Smooth muscle cell of the coronary artery (primary cell): ENCODE measurements around the gene KLK8. TPM values are rescaled to one million over a fixed set of nuclear protein-coding genes. Genes with fewer than 3 reads are reported as not detected.

Experiments used
- total RNA-seq: library from RNA; depleted of rRNA; stranded (reverse); fragments of >200 nt; gene quantifications from 2 replicates; pipeline ENCODE4 v1.2.3, GENCODE V29; 2014; ENCODE audit warnings: low replicate concordance

Gene KLK8, protein sequence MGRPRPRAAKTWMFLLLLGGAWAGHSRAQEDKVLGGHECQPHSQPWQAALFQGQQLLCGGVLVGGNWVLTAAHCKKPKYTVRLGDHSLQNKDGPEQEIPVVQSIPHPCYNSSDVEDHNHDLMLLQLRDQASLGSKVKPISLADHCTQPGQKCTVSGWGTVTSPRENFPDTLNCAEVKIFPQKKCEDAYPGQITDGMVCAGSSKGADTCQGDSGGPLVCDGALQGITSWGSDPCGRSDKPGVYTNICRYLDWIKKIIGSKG
- not detected in 2 replicates for total RNA-seq

DNA sequence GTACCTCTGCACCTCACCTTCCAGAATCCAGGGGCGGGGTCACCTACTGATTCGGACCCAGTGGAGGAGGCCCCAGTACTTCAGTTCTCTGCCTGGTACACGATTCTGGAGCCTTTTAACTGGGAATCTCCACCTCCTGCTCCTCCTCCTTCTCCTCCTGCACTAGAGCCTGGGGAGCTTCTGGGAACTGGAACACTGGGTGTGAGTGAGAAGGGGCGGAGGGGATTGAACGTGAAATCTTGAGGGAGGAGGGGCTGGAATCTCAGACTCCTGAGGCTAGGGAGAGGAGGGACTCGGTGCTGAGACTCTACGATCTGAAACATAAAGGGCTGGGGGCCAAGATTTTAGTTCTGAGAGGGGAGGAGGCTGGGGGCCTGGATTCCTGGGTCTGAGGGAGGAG, at the start of gene KLK8:
TSS of gene KLK8 (minus strand) at position 90 of the 400 bp plus-strand sequence. CDS start 437 bp downstream, outside the sequence.

DNA sequence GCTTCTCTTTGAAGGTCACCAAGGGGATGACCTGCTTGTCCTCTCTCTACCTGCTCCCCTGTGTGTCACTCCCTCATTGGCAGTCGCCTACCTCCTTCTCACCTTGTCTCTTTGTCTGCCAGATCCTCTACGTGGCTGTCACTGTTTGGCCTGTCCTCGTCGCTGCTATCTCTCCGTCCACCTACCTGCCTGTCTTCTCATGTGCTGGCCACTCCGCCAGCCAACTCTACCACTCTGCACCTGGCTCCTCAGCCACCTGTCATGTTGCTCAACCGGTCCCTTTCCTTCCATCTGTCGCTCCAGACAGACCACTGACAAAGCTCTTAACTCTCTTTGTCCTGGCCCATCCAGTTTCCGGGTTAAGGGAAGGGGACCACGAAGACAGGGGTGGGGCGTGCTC, 33.3 kb upstream of the KLK8 start, which contains the start of gene KLK12:
TSS of gene KLK12 (minus strand) at position 299 of the 400 bp plus-strand sequence. CDS start 381 bp downstream, outside the sequence.

DNA sequence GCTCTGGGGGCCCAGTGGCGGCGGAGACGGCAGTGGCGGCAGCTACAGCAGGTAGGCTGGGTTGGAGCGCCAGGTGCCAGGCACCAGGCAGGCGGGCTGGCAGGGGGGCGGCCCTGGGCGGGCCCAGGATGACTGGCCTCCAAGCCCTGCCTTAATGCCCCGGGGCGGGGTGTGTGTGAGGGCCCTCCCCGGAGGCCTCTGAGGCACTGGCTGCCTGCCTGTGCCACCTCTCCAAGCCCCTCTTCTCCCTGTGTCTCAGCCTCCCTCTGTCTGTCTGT, 25.1 kb upstream of the KLK8 start, which contains the start of gene KLK11:
TSS of gene KLK11 (minus strand) at position 63 of the 278 bp plus-strand sequence. CDS start 985 bp downstream, outside the sequence.

GRCh38 chr19:51019544-51019925, 18.1 kb upstream of the KLK8 start, which contains the start of gene KLK10:
Gene KLK10, minus strand, starts transcription at chr19:51019709. Its CDS starts 579 bp downstream, at chr19:51019130.

GRCh38 chr19:50983625-50984292, 17.6 kb downstream of the KLK8 start, which contains the start of gene KLK7:
Gene KLK7, minus strand, starts transcription at chr19:50983917. Its CDS starts 1,518 bp downstream, at chr19:50982399.

DNA sequence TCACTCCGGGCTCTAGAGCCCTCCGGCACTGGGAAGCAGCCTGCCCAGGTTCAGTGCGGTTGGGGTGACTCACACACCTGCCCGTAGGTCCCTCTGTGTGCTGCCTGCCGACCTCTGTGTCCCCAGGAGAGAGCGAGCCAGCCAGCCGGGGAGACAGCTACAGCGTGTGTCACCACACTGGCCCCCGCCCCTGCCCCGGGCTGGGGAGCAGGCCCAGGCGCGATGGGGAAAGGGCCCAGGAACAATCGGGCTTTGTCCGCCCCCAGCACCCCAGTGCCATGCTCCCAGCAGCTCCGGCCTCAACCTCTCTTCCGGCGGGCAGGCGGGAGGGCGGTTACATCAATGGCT, 32.0 kb downstream of the KLK8 start, which contains the start of gene KLK6:
TSS of gene KLK6 (minus strand) at position 179 of the 348 bp plus-strand sequence. CDS start 1,487 bp downstream, outside the sequence.

DNA sequence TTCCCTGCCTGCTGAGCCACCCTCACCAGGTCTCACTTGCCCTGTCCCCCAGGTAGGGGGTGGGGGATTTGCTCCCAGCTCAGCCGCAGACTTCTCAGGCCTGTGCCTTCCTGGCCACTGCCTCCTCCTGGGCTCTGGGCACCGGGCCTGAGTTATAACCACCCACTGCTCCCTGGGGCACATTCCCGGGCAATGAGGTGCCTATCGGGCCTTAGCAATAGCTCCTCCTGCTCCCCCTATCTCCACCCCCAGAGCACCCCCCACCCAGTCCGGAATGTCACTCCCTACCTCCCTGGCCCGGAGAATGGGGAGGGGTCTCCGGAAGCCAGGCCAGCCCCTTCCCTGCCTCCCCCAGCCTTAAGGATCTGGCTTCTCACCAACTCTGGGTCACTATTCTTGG, 48.5 kb downstream of the KLK8 start, which contains the start of gene KLK5:
TSS of gene KLK5 (minus strand) at position 129 of the 400 bp plus-strand sequence. CDS start 381 bp downstream, outside the sequence.

Other genes starting within 250 kb of the KLK8 start
- gene GPR32, start 231.1 kb downstream of the KLK8 start, total RNA-seq = not detected in 2 replicates
- not detected in 2 replicates for gene ACP4, start 211.2 kb downstream of the KLK8 start, total RNA-seq
- gene KLK1, start 177.8 kb downstream of the KLK8 start, total RNA-seq = not detected in 2 replicates
- gene KLK15, start 168.0 kb downstream of the KLK8 start, total RNA-seq = not detected in 2 replicates
- not detected in 2 replicates for gene KLK3, start 146.7 kb downstream of the KLK8 start, total RNA-seq
- not detected in 2 replicates for gene KLK2, start 128.2 kb downstream of the KLK8 start, total RNA-seq
- not detected in 2 replicates for gene KLK4, start 90.2 kb downstream of the KLK8 start, total RNA-seq
- not detected in 2 replicates for gene KLK5, start 48.6 kb downstream of the KLK8 start, total RNA-seq
- gene KLK6, start 32.0 kb downstream of the KLK8 start, total RNA-seq = 0.08 TPM in 1 of 2 replicates, not detected in the other
- gene KLK7, start 17.7 kb downstream of the KLK8 start, total RNA-seq = not detected in 2 replicates
- not detected in 2 replicates for gene KLK10, start 18.1 kb upstream of the KLK8 start, total RNA-seq
- not detected in 2 replicates for gene KLK11, start 25.0 kb upstream of the KLK8 start, total RNA-seq
- not detected in 2 replicates for gene KLK12, start 33.4 kb upstream of the KLK8 start, total RNA-seq
- not detected in 2 replicates for gene KLK13, start 63.5 kb upstream of the KLK8 start, total RNA-seq
- not detected in 2 replicates for gene KLK14, start 81.3 kb upstream of the KLK8 start, total RNA-seq
- gene CTU1, start 106.8 kb upstream of the KLK8 start, total RNA-seq = 1.9 and 5.3 TPM in 2 replicates
- gene SIGLEC9, start 123.3 kb upstream of the KLK8 start, total RNA-seq = not detected in 2 replicates
- gene SIGLEC7, start 140.7 kb upstream of the KLK8 start, total RNA-seq = not detected in 2 replicates
- not detected in 2 replicates for gene CD33, start 223.5 kb upstream of the KLK8 start, total RNA-seq
- gene SIGLECL1, start 249.5 kb upstream of the KLK8 start, total RNA-seq = not detected in 2 replicates